ENCODE data around the gene SNX13. TPM values are rescaled to one million over a fixed set of nuclear protein-coding genes. Genes with fewer than 3 reads are reported as not detected.

SNX13 gene
- polyA plus RNA-seq, 1 of the 3 experiments (the other 2 are of a cell fraction), result 13.0 TPM

- H4K20me1 ChIP-seq (ENCODE audit: insufficient read depth), result 0 out of 2 replicates have a peak, but pooled peaks cover 13% of the 10 kb centered on the region
- H3K9ac ChIP-seq, result no peak overlapping the region
- H3K27me3 ChIP-seq (ENCODE audit: insufficient read depth), result no peaks in the 10 kb centered on the region
- TF ChIP-seq MEF2A (IDR thresholded peaks at IDR 0.05; ENCODE audit: borderline replicate concordance, low read depth), result no peak
- TF ChIP-seq FOSL2 (IDR thresholded peaks at IDR 0.05; ENCODE audit: borderline replicate concordance, low read depth), result no peak
- no peak for TF ChIP-seq REST (IDR thresholded peaks at IDR 0.05; ENCODE audit: low read depth, low read length)
- TF ChIP-seq ZBTB33 (IDR thresholded peaks at IDR 0.05; ENCODE audit: borderline replicate concordance, low read depth), result no peak
- TF ChIP-seq FOXM1 (IDR thresholded peaks at IDR 0.05; ENCODE audit: low read depth), result no peak
- TF ChIP-seq MAX (IDR thresholded peaks at IDR 0.05; ENCODE audit: low read depth), result no peak
- TF ChIP-seq FOXJ3 (CRISPR knock-in tag; IDR thresholded peaks at IDR 0.05), result no peak
- no peak for TF ChIP-seq POLR2AphosphoS5 (IDR thresholded peaks at IDR 0.05; ENCODE audit: low read depth, low read length)
- no peak for TF ChIP-seq RAD21 (IDR thresholded peaks at IDR 0.05; ENCODE audit: low read length)
- no peak for TF ChIP-seq USF2 (IDR thresholded peaks at IDR 0.05; ENCODE audit: borderline replicate concordance, low read depth, low read length)
- no peak for TF ChIP-seq JUND (IDR thresholded peaks at IDR 0.05)
- TF ChIP-seq EP300 (IDR thresholded peaks at IDR 0.05; ENCODE audit: borderline replicate concordance in 1 of 2, low read depth in 1 of 2, low read length in 1 of 2), result no peak
- ChIA-PET CTCF (interaction anchor here (1.0 to 1.4 kb wide), 2 partner anchors 19 to 142 kb away, joined by 3 read pairs; no protein-coding TSS in a partner anchor), POLR2A (no interaction called here)
- H3K79me2 ChIP-seq (ENCODE audit: insufficient read depth), result peaks cover 57% of the 10 kb centered on the region
- no peak overlapping the region for H2AFZ ChIP-seq (ENCODE audit: low read depth)
- peaks cover 11% of the 10 kb centered on the region; the same call in 1 of the 2 replicates for H3K9me3 ChIP-seq
- WGBS (ENCODE audit: low lambda C conversion rate), result 68% methylated on average over 1 of the region's 1 CpG
- no peaks in the 10 kb centered on the region for H3K4me1 ChIP-seq (ENCODE audit: control insufficient read depth in 1 of 2, insufficient read depth in 2 of 2, low read depth in 1 of 2, low read length in 1 of 2)
- DNase-seq, result no peak
- H3K9me2 ChIP-seq, result no peaks in the 10 kb centered on the region
- H3K4me3 ChIP-seq (ENCODE audit: low read depth in 2 of 2, low read length in 1 of 2), result no peak overlapping the region
- H3F3A ChIP-seq (replicated peaks; ENCODE audit: insufficient read depth), result no peaks in the 10 kb centered on the region
- H3K36me3 ChIP-seq (replicated peaks in 1 of 2; ENCODE audit: control insufficient read depth in 1 of 2, insufficient read depth in 2 of 2, low read length in 1 of 2), result peaks cover 0 to 3% of the 10 kb centered on the region in 2 experiments
- H3K4me2 ChIP-seq, result no peak overlapping the region
- no peak overlapping the region for H3K27ac ChIP-seq (ENCODE audit: low read depth in 2 of 2, low read length in 1 of 2)
Measured at GRCh38 chr7:17912050-17912449, 28.2 kb downstream of the SNX13 start.
